Cardiac fibroblast (primary cell): ENCODE data around the gene TAF8.
A peak's percentile ranks its signal among the peaks of the same experiment; 100 is the strongest.

Experiments
- DNase-seq, 2 donors: peaks; one replicate each; pipeline versions ENCODE4 v3.0.0 to v3.0.0-alpha.2; 2010; ENCODE audit warnings: low read depth in 2 of 2
- H3K4me3 ChIP-seq, 2 donors: replicated peaks in 1 of 2; 1 replicate in 1 of 2; 2 replicates in 1 of 2; pipeline ENCODE4 v1.5.1; 2011; ENCODE audit warnings: low read depth in 2 of 2, low read length in 2 of 2, mild to moderate bottlenecking in 2 of 2, moderate library complexity in 1 of 2
- TF ChIP-seq, protein P1 (sequence below): IDR thresholded peaks from one replicate; pipeline ENCODE4 v1.5.1; 2011; ENCODE audit warnings: low read depth, mild to moderate bottlenecking, low read length, inconsistent platforms

Gene TAF8

DNA sequence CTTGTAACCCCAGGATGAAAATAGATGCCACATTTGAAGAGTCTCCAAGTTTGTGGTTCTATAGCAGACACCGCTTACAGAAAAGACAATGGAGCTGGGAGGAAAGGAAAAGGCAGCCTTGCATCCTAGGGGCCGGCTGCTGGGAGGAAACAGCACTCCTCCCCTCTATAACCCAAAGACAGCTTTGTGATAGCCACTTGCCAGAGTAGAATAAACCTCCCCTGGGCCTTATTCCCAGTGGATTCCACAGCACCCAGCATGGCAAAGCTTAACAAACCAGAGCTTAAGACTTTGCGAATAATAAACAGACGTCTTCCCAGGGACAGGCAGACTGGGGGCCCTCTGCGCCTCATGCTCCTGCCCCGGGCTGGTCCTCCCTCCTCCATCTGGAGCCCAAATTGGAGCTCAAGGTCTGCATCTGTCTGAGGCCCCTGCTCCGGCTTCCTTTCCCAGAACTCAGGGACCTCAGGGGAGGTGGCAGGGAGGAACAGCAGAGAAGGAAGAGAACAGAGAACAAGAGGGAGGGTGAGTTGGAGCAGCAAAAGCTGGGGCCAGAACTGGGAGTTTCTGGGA lies 8.8 kb upstream of the TAF8 start:
- TF ChIP-seq, protein P1, sequence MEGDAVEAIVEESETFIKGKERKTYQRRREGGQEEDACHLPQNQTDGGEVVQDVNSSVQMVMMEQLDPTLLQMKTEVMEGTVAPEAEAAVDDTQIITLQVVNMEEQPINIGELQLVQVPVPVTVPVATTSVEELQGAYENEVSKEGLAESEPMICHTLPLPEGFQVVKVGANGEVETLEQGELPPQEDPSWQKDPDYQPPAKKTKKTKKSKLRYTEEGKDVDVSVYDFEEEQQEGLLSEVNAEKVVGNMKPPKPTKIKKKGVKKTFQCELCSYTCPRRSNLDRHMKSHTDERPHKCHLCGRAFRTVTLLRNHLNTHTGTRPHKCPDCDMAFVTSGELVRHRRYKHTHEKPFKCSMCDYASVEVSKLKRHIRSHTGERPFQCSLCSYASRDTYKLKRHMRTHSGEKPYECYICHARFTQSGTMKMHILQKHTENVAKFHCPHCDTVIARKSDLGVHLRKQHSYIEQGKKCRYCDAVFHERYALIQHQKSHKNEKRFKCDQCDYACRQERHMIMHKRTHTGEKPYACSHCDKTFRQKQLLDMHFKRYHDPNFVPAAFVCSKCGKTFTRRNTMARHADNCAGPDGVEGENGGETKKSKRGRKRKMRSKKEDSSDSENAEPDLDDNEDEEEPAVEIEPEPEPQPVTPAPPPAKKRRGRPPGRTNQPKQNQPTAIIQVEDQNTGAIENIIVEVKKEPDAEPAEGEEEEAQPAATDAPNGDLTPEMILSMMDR: no peak
- DNase-seq: peak; percentile 41 to 64
- H3K4me3 ChIP-seq: no peak overlapping the region

DNA sequence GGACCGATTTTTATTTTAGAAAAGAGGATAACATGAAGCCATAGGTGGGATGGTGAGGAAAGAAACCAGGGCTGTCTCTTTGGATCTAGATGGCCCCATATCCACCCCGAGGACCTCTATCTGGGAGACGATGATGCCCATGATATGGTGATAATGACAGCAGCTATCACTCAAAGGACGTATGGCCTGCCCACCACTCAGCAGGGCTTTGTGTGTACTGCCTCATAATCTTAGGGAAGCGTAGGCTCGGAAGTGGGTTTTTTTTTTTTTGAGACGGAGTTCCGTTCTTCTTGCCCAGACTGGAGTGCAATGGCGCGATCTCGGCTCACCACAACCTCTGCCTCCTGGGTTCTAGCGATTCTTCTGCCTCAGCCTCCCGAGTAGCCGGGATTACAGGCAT lies 8.2 kb upstream of the TAF8 start:
- DNase-seq: no peak
- H3K4me3 ChIP-seq: no peak overlapping the region

DNA sequence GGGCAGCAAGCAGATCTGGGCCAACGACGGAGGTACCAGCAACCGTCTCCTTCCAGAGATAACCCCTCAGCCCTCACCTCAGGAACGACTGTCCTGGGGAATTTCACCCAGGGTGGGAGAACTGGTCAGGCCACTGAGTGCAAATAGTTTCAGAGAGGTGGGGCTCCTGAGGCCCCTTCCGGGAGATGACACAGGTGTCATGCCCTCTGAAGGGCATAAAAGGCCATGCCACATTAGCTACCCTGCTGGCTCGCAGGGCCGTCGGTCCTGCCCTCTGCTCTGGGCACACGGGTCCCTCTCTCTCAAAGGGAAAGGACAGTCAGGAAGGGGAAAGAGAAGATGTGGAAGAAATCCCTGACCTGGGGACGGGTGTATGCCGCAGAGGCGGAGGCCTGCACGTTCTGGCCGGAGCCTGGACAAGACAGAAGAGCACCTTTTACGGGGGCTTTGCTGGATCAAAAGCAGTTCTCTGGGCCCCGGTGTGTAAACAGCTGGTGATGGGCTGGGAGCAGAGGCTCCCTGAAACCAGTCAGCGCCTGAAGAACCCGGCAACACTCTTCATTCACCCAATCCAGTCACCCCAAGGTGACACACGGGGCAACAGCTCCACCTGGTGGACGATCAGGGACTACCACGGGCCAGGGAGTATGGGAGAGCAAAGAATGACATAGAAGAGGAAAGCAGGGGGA lies 6.4 kb upstream of the TAF8 start:
- TF ChIP-seq, protein P1: peak; percentile 97
- peak; percentile 87 to 89 for DNase-seq
- no peak overlapping the region for H3K4me3 ChIP-seq

More for the DNA sequence above, 8.2 kb upstream of the TAF8 start:
- TF ChIP-seq, protein P1: no peak

DNA sequence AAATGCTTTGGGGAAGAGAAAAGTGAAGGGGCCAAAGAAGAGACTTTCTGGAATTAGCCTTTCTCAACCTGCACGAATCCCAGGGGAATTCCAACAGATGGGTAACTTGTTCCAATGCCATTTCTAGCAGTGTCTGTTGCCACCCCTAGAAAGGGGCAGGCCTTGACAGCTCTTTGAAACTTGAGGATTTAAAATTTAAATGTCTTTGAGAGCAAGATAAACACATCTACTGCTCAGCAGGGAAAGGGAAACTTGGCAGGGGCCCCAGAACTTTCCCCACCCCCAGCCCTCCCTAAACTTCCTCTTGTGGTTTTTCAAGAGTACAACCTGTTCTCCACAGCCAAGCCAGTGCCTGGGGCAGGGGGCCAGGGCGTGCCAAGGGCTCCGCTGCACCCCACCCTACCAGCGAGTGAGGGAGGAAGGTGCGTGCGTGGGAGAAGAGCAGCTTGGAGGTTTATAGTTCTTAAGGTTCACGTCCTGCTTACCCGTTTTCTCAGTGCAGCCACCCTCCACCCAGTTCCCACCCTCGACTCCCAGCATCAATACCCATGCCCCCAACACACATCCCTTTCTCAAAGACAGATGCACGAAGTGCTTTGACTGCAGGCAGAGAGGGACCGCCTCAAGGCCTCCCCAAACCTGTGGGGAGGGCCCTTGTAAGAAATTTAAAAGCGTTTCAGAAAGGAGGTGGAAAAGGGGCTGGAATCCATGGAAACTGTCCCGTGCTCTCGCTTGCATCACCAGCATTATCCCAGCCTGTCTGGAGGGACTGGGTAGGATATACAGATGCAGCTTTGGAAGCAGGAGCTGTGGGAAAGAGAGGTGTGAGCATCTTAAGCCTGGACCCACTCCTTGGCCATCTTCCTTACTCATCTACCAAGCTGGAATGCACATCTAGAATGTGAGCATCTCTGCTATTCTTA lies 4.5 kb upstream of the TAF8 start:
- DNase-seq: peak; percentile 92 to 93

DNA sequence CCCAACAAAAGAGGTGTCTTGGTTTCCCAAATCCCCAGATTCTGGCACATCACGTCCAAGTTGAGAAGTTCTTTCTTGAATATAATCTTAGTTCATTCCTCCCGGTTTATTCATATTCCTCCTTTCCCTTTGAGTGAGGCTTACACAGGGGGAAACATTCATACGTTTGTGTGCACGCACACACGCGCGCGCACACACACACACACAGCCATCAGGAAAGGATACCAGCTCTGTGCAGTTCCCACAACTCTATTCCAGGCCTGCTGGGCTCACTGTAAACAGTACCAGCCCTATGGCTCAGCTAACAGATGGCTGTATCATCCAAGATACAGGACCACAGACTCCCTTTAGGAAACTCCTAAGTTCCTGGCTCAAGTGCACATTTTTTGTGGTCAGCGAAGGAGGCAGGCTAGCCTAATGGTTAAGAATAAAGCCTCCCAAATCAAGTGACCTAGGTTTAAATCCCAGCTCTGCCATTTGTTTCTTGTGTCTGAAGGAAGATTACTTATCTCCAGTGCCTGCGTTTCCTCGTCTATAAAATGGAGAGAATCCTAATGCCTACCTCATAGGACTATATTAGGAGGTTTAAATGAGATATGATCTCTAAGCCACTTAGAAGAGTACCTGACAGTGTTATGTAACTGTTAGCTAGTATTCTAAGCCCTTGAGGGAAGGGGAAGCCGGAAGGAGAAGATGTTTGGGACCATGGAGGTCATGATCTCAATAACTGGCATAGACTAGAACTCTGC lies 3.7 kb upstream of the TAF8 start:
- peak overlapping the region; percentile 63 to 90 for H3K4me3 ChIP-seq
- DNase-seq: peak; percentile 63 to 73
- TF ChIP-seq, protein P1: no peak

More for the DNA sequence above, 4.5 kb upstream of the TAF8 start:
- peak overlapping the region; percentile 17 to 37 for H3K4me3 ChIP-seq
- TF ChIP-seq, protein P1: no peak

DNA sequence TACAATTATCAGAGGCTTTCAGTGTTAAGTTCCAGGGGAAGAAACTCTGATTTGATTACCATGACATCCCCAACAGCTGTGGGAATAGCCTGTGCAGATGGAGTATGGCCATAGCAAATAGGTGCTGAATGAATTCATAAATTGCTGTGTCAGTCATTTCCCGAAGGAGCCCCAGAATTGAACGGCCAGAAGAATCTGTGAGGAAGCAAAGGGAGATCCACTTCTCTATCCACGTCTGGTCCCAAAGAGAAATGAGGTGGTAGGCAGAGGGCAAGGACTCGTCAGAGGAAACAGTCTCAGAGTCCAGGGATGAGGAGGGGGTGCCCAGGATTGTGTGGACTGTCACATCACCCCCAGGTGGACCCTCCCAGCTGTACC lies 3.1 kb upstream of the TAF8 start:
- DNase-seq: no peak
- TF ChIP-seq, protein P1: no peak
- H3K4me3 ChIP-seq: peak overlapping the region; percentile 63 to 90
